GM18951 (cell line): ENCODE measurements around the gene SYNGR2.
A peak's percentile ranks its signal among the peaks of the same experiment; 100 is the strongest.

Experiments used
- POLR2A ChIP-seq: IDR thresholded peaks from 4 replicates; pipeline ENCODE4 v1.6.1; 2011; ENCODE audit warnings: mild to moderate bottlenecking; ENCODE audit not compliant: insufficient read length, insufficient read depth; ENCODE audit errors: extremely low read depth
- in situ Hi-C: fragments of 300-500 bp; cut with MboI; formaldehyde crosslinking; loops from one replicate; pipeline ENCODE4 v1.12.0; 2022; ENCODE audit warnings: low sequenced_read_pairs, mixed read lengths, inconsistent platforms; ENCODE audit not compliant: unreplicated experiment

The SYNGR2 gene

GRCh38 chr17:78176548-78177025 lies 8.2 kb downstream of the SYNGR2 start:
- in situ Hi-C loops, result no loop called here
- TF ChIP-seq POLR2A, result peak; percentile 39

DNA sequence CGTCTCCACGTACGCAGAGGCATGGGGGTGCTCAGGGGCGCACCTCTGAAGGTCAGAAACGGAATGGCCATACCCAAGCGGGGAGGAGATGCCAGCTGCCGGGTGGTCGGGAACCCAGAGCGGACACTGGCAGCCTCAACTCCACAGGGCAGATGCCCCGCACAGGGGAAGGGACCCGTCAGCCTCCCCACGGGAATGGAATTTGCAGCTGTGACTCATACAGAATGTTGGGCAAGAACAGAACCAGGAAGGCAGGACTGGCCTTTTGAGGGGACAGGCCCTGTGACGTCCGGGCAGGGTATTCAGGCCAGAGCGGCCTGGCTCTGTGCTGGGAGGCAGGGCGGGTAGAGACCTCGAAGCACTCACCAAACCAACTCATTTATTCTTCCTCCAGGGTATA lies 11.0 kb downstream of the SYNGR2 start:
- no peak for TF ChIP-seq POLR2A
- in situ Hi-C loops, result no loop called here

- in situ Hi-C loops, result loop anchor here (5.0 kb wide), 1 partner anchor 63 kb away; no protein-coding TSS in a partner anchor
- TF ChIP-seq POLR2A, result no peak
Observed at GRCh38 chr17:78180083-78180482, 11.7 kb downstream of the SYNGR2 start.

DNA sequence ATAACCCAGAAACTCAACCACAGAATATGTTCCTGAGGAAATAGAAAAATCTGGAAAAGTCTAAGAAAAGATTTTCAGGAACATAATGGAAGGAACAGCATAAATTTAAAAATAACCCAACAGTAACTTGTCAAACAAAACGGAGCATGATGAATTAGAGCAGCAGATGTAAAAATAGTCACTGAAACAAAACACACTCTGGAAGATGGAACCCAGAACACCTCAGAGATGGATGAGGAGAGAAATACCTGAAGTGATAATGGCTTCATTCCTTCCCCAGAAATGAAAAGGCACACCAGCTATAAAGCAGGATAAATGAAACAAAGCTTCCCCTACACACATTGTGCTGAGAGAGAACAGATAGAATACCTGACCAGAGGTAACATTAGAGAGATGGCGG lies 12.1 kb downstream of the SYNGR2 start:
- no peak for TF ChIP-seq POLR2A
- in situ Hi-C loops, result loop anchor here (5.0 kb wide), 1 partner anchor 63 kb away; no protein-coding TSS in a partner anchor

DNA sequence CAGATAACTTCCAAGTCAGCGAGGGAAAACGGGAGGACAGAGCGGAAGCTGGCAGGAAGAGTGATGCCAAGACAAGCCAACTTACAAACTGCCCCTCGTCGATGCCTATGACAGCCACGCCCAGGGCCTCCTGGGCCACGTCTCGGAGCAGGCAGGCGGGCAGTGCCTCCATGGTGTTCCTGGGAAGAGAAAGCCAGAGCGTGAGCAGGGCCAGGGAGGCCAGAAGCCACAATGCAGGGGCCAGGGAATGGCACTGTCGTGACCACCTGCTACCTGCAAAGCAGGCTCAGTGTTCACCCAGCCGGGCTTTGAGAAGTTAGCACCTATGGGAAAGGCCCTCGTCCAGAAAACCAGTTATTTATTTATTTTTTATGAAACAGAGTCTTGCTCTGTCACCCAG lies 14.1 kb downstream of the SYNGR2 start:
- TF ChIP-seq POLR2A, result no peak
- in situ Hi-C loops, result loop anchor here (5.0 kb wide), 1 partner anchor 65 kb away; no protein-coding TSS in a partner anchor

DNA sequence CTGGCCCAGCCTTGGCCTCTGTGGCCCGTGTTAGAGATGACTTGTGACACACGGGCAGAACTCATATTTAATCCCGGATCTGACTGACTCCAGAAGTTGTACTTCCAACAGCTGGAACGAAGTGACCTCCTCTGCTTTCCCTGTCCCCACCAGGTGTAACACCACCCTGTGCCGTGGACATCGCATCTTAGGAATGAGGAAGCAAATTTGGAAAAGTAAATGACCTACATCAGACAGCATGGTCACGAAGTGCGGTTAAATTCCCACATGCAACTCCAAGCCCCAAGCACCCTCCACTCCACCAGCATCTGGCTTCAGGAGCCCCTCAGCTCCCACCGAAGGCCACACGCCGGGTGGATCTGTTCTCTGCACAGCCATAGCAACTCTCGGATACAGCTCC lies 15.5 kb downstream of the SYNGR2 start:
- TF ChIP-seq POLR2A, result no peak
- in situ Hi-C loops, result loop anchor here (5.0 kb wide), 1 partner anchor 67 kb away; no protein-coding TSS in a partner anchor

GRCh38 chr17:78184351-78184750 lies 16.0 kb downstream of the SYNGR2 start:
- no peak for TF ChIP-seq POLR2A
- in situ Hi-C loops, result loop anchor here (5.0 kb wide), 1 partner anchor 67 kb away; no protein-coding TSS in a partner anchor

- no peak for TF ChIP-seq POLR2A
- in situ Hi-C loops, result loop anchor here (5.0 kb wide), 1 partner anchor 68 kb away; no protein-coding TSS in a partner anchor
Observed at GRCh38 chr17:78184868-78185267, 16.5 kb downstream of the SYNGR2 start.

DNA sequence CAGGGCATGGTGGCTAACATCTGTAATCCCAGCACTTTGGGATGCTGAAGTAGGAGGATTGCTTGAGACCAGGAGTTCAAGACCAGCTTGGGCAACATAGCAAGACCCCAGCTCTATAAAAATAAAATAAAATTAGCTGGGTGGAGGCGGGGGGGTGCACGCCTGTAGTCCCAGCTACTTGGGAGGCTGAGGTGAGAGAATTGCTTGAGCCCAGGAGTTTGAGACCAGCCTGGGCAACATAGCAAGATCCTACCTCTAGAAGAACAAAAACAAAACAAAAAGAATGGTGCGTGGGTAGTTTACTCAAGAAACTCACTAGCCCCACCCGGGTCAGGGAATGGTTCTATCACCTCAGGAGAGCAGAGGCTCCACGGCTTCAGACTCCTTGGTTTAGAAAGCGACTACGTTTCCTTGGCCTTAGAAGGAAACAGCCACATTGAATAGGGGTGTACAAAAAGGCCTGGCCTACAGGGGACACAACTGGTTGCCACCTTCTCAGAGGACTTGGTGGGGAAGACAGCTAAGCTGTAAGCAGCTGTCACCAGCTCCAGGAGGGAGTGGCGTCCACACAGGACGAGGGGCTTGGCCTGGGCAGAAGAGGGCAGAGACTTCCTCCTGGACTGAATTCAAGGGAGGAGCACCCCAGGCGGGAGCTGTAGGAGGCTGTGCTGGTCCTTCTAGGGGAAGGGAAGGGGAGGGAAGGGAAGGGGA lies 17.8 kb downstream of the SYNGR2 start:
- in situ Hi-C loops, result no loop called here

GRCh38 chr17:78186692-78187595 lies 18.6 kb downstream of the SYNGR2 start, which contains the start of the genes AFMID and TK1:
AFMID (plus strand) TSS chr17:78187362; CDS start chr17:78187371, 9 bp downstream.
TK1 (minus strand) TSS chr17:78187052; CDS start chr17:78186994, 58 bp downstream.
- in situ Hi-C loops, result no loop called here
- peak; percentile 84 for TF ChIP-seq POLR2A

More for the DNA sequence above, 17.8 kb downstream of the SYNGR2 start:
- no peak for TF ChIP-seq POLR2A

DNA sequence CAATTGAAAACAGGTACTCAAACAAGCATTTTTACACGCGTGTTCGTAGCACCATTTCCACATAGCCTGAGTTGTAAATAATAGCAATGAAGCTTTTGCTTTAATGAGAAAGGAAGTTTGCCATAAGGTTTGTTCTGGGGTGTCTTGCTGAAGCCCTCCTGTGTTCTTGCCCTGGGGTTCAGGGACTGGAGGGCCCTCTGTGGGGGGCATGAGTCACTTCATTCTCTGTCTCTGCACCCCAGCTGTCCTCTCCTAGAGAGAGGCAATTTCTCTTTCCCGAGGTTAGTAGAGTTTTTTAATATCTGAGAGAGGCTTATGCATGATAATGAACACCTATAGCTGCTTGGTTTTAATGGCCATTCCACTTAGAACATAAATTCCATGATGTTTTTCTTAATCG lies 28.3 kb downstream of the SYNGR2 start:
- no peak for TF ChIP-seq POLR2A
- in situ Hi-C loops, result no loop called here

- TF ChIP-seq POLR2A, result no peak
- in situ Hi-C loops, result no loop called here
Observed at GRCh38 chr17:78197147-78197832, 28.9 kb downstream of the SYNGR2 start.
